ENCODE results near the gene OR2W3.

The OR2W3 gene

GRCh38 chr1:247895163-247895637 lies at the start of gene OR2W3:
OR2W3 (plus strand) TSS chr1:247895587; CDS start chr1:247895587, 0 bp downstream.
- H3K36me3 Mint-ChIP-seq (ENCODE audit: low read depth), result no peaks in the 10 kb centered on the region
- H3K27me3 Mint-ChIP-seq, result no peaks in the 10 kb centered on the region
- H3K9me3 Mint-ChIP-seq, result peaks cover 13% of the 10 kb centered on the region
- intact Hi-C loops (cut with micrococcal nuclease), result no loop called here
- no peak within 1 kb of the TSS for H3K27ac Mint-ChIP-seq
- H3K4me3 Mint-ChIP-seq, result no peak within 1 kb of the TSS
- H3K4me1 Mint-ChIP-seq (ENCODE audit: low read depth), result no peaks in the 10 kb centered on the region

- Mint-ChIP-seq H3K9me3 (no peaks in the 10 kb centered on the region), H3K27ac (no peak overlapping the region), H3K36me3 (ENCODE audit: low read depth) (no peaks in the 10 kb centered on the region), H3K4me3 (no peak overlapping the region), H3K27me3 (no peaks in the 10 kb centered on the region), H3K4me1 (ENCODE audit: low read depth) (peaks cover 5% of the 10 kb centered on the region)
- intact Hi-C loops (cut with micrococcal nuclease), result no loop called here
Measured at GRCh38 chr1:247845693-247846017, 49.7 kb upstream of the OR2W3 start.

GRCh38 chr1:247848346-247848745 lies 47.0 kb upstream of the OR2W3 start:
- no peaks in the 10 kb centered on the region for H3K9me3 Mint-ChIP-seq
- peaks cover 3% of the 10 kb centered on the region for H3K27me3 Mint-ChIP-seq
- no peaks in the 10 kb centered on the region for H3K36me3 Mint-ChIP-seq (ENCODE audit: low read depth)
- intact Hi-C loops (cut with micrococcal nuclease), result no loop called here
- H3K4me3 Mint-ChIP-seq, result no peak overlapping the region
- H3K4me1 Mint-ChIP-seq (ENCODE audit: low read depth), result peaks cover 16% of the 10 kb centered on the region
- no peak overlapping the region for H3K27ac Mint-ChIP-seq

GRCh38 chr1:247849616-247850015 lies 45.8 kb upstream of the OR2W3 start:
- Mint-ChIP-seq H3K27ac (no peak overlapping the region), H3K4me3 (no peak overlapping the region), H3K27me3 (peaks cover 4% of the 10 kb centered on the region), H3K36me3 (ENCODE audit: low read depth) (no peaks in the 10 kb centered on the region), H3K9me3 (no peaks in the 10 kb centered on the region), H3K4me1 (ENCODE audit: low read depth) (peaks cover 18% of the 10 kb centered on the region)
- intact Hi-C loops (cut with micrococcal nuclease), result loop anchor here (10.0 kb wide), 1 partner anchor 165 kb away; no protein-coding TSS in a partner anchor

GRCh38 chr1:247854899-247855545 lies 40.4 kb upstream of the OR2W3 start:
- Mint-ChIP-seq H3K27ac (no peak overlapping the region), H3K27me3 (peaks cover 28% of the 10 kb centered on the region), H3K4me1 (ENCODE audit: low read depth) (peaks cover 36% of the 10 kb centered on the region), H3K4me3 (no peak overlapping the region), H3K9me3 (no peaks in the 10 kb centered on the region), H3K36me3 (ENCODE audit: low read depth) (peaks cover 4% of the 10 kb centered on the region)
- intact Hi-C loops (cut with micrococcal nuclease), result loop anchor here (10.0 kb wide), 1 partner anchor 170 kb away; no protein-coding TSS in a partner anchor

GRCh38 chr1:247855911-247856310 lies 39.5 kb upstream of the OR2W3 start:
- Mint-ChIP-seq H3K9me3 (no peaks in the 10 kb centered on the region), H3K27me3 (peaks cover 28% of the 10 kb centered on the region), H3K4me1 (ENCODE audit: low read depth) (peaks cover 36% of the 10 kb centered on the region), H3K4me3 (no peak overlapping the region), H3K36me3 (ENCODE audit: low read depth) (peaks cover 4% of the 10 kb centered on the region), H3K27ac (no peak overlapping the region)
- intact Hi-C loops (cut with micrococcal nuclease), result loop anchor here (10.0 kb wide), 1 partner anchor 171 kb away; no protein-coding TSS in a partner anchor

GRCh38 chr1:247857069-247857984 lies 38.1 kb upstream of the OR2W3 start, which contains the start of gene TRIM58:
TRIM58 (plus strand) TSS chr1:247857187; CDS start chr1:247857247, 60 bp downstream.
- peaks cover 28% of the 10 kb centered on the region for H3K27me3 Mint-ChIP-seq
- H3K9me3 Mint-ChIP-seq, result no peaks in the 10 kb centered on the region
- H3K4me1 Mint-ChIP-seq (ENCODE audit: low read depth), result peaks cover 30% of the 10 kb centered on the region
- peaks cover 4% of the 10 kb centered on the region for H3K36me3 Mint-ChIP-seq (ENCODE audit: low read depth)
- H3K27ac Mint-ChIP-seq, result peak within 1 kb of the TSS; percentile 54
- intact Hi-C loops (cut with micrococcal nuclease), result loop anchor here (10.0 kb wide), 1 partner anchor 173 kb away; no protein-coding TSS in a partner anchor
- H3K4me3 Mint-ChIP-seq, result peak within 1 kb of the TSS; percentile 94

DNA sequence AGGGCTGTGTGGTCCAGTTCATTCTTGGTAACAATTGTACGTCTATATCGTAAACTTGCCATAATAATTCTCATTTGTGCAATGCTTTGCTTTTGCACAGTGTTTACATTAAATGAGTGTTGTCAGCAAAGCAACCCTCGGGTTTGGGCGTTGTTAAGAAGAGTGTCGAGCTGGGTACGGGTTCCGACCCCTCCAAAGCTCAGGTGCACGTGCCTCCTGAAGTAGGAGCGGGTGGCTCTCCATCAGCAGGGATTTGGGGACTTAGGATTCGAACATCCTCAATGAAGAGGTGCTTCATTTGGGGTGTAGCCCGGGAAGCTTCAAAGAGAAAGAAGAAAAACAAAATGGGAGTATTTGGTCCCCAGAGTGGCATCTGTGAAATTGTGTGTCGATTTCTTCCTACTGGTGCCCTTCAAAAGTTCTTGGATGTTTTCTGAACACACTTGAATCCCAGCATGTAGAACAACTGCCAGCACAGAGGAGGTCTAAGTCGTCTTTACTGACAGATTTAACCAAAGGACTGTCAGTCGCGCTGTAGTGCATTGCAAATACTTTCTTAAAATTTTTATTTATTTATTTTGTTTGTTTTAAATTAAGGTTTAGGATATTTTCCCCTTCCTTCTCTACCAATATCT lies 37.3 kb upstream of the OR2W3 start:
- H3K9me3 Mint-ChIP-seq, result no peaks in the 10 kb centered on the region
- no peak overlapping the region for H3K27ac Mint-ChIP-seq
- intact Hi-C loops (cut with micrococcal nuclease), result loop anchor here (10.0 kb wide), 1 partner anchor 173 kb away; no protein-coding TSS in a partner anchor
- peak overlapping the region; percentile 94 for H3K4me3 Mint-ChIP-seq
- H3K36me3 Mint-ChIP-seq (ENCODE audit: low read depth), result peaks cover 4% of the 10 kb centered on the region
- H3K27me3 Mint-ChIP-seq, result peaks cover 28% of the 10 kb centered on the region
- H3K4me1 Mint-ChIP-seq (ENCODE audit: low read depth), result peaks cover 23% of the 10 kb centered on the region

DNA sequence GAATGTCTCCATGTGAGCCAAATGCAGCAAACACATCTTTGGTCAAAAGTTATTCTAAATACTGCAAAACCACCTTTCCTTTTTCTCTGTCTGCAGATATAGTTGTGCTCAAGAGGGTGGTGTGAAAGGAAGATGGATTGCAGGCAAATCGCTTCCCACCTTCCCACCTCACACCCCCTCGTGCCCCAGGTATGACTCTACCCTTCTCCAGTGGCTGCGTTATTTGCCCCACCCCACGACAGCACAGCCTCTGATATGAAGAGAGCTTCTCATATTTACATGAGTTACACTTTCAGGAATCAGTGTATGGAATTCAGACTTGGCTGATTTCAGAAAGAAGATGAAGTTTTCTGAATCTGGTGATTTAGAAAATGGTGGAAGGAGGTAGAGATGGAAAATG lies 32.6 kb upstream of the OR2W3 start:
- Mint-ChIP-seq H3K9me3 (no peaks in the 10 kb centered on the region), H3K36me3 (ENCODE audit: low read depth) (peaks cover 6% of the 10 kb centered on the region), H3K4me1 (ENCODE audit: low read depth) (peaks cover 5% of the 10 kb centered on the region), H3K27ac (no peak overlapping the region), H3K4me3 (no peak overlapping the region), H3K27me3 (peaks cover 8% of the 10 kb centered on the region)
- intact Hi-C loops (cut with micrococcal nuclease), result no loop called here

- no peaks in the 10 kb centered on the region for H3K4me1 Mint-ChIP-seq (ENCODE audit: low read depth)
- peaks cover 9% of the 10 kb centered on the region for H3K36me3 Mint-ChIP-seq (ENCODE audit: low read depth)
- H3K27me3 Mint-ChIP-seq, result no peaks in the 10 kb centered on the region
- H3K27ac Mint-ChIP-seq, result no peak overlapping the region
- H3K4me3 Mint-ChIP-seq, result no peak overlapping the region
- intact Hi-C loops (cut with micrococcal nuclease), result no loop called here
- peaks cover 4% of the 10 kb centered on the region for H3K9me3 Mint-ChIP-seq
Measured at GRCh38 chr1:247864644-247865043, 30.7 kb upstream of the OR2W3 start.

DNA sequence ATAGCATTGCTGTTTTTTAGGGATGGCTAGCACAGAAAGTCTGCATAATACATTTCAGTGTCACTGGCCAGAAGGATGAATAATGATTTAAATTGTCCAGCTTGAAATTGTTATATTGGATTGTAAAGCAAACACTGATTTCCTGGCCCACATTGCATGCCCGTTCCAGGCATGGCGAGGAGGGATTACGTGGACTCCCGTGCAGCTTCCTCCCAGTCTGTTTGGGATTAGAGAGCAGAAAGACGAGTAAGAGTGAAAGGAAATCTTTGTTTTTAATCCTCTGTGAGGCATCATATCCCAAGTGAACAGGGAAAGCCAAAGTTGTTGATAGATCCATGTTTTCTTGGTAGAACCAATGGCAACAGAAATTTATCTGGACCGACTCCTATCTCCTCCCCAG lies 30.0 kb upstream of the OR2W3 start:
- H3K27me3 Mint-ChIP-seq, result no peaks in the 10 kb centered on the region
- H3K4me1 Mint-ChIP-seq (ENCODE audit: low read depth), result no peaks in the 10 kb centered on the region
- no peak overlapping the region for H3K4me3 Mint-ChIP-seq
- H3K27ac Mint-ChIP-seq, result no peak overlapping the region
- intact Hi-C loops (cut with micrococcal nuclease), result no loop called here
- peaks cover 8% of the 10 kb centered on the region for H3K9me3 Mint-ChIP-seq
- H3K36me3 Mint-ChIP-seq (ENCODE audit: low read depth), result peaks cover 13% of the 10 kb centered on the region

DNA sequence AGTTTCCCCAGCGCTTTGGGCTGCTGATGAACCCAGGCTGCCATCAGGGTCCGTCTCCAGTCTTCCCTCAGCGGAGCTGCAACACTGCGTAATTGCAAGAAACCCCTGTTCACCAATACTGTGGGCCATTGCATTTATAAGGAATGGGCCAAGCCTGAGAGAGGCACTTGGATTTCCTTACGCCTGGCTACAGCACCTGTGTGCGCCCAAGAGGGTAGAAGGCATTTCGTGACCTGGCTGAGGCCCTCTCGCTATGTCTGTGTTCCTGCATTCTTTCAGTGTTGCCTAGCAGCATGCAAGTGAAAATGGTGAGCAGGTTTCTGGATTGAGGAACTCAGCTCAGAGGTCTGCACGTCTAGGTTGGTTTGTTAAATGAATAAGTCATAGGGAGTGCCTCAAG lies 12.0 kb upstream of the OR2W3 start:
- no peak overlapping the region for H3K27ac Mint-ChIP-seq
- no peak overlapping the region for H3K4me3 Mint-ChIP-seq
- intact Hi-C loops (cut with micrococcal nuclease), result no loop called here
- H3K36me3 Mint-ChIP-seq (ENCODE audit: low read depth), result no peaks in the 10 kb centered on the region
- no peaks in the 10 kb centered on the region for H3K4me1 Mint-ChIP-seq (ENCODE audit: low read depth)
- no peaks in the 10 kb centered on the region for H3K27me3 Mint-ChIP-seq
- no peaks in the 10 kb centered on the region for H3K9me3 Mint-ChIP-seq

GRCh38 chr1:247884797-247885413 lies 10.5 kb upstream of the OR2W3 start:
- intact Hi-C loops (cut with micrococcal nuclease), result no loop called here
- Mint-ChIP-seq H3K27ac (no peak overlapping the region), H3K4me1 (ENCODE audit: low read depth) (no peaks in the 10 kb centered on the region), H3K9me3 (no peaks in the 10 kb centered on the region), H3K27me3 (no peaks in the 10 kb centered on the region), H3K4me3 (no peak overlapping the region), H3K36me3 (ENCODE audit: low read depth) (no peaks in the 10 kb centered on the region)
